GM12878 (cell line): ENCODE data around the gene TRIM46. TPM values are rescaled to one million over a fixed set of nuclear protein-coding genes. Genes with fewer than 3 reads are reported as not detected.

Experiments used
- ATAC-seq: fragments of 200-7000 bp; cut with Tn5 transposase; 3 replicates; pipeline ENCODE4 v1.9.1; 2020; ENCODE audit warnings: mild to moderate bottlenecking, moderate library complexity
- BruUV-seq: library from RNA; stranded (reverse); fragments of 400-500 nt; replicated peaks from 2 replicates; lab custom pipeline; 2021; lab: Mats Ljungman, UMichigan
- CTCF ChIA-PET: fragments of 300-600 bp; sonication (Branson Sonifier 250); formaldehyde crosslinking; extraction: SDS; loops from one replicate; lab custom pipeline; 2021; ENCODE audit warnings: inconsistent platforms; lab: Yijun Ruan, JAX
- POLR2A ChIA-PET: fragments of 350-600 bp; formaldehyde crosslinking; extraction: SDS; loops from one replicate; lab custom pipeline; 2021; ENCODE audit warnings: inconsistent platforms; lab: Charles Lee
- RAD21 ChIA-PET: fragments of 300-600 bp; sonication (Branson Sonifier 250); formaldehyde crosslinking; loops from one replicate; lab custom pipeline; 2023; ENCODE audit warnings: antibody characterized with exemption; ENCODE audit not compliant: unreplicated experiment; lab: Charles Lee
- SMC1A ChIA-PET: fragments of 300-600 bp; sonication (Branson Sonifier 250); formaldehyde crosslinking; loops from one replicate; lab custom pipeline; 2023; ENCODE audit not compliant: unreplicated experiment, uncharacterized antibody; lab: Charles Lee
- DNase-seq: peaks from one replicate; pipeline ENCODE4 v3.0.0-alpha.2; 2011; ENCODE audit warnings: low read depth, low spot score
- FAIRE-seq: peaks from 3 replicates; lab custom pipeline; 2011; peaks lifted over from hg19 to GRCh38; lab: Jason Lieb, UNC
- H2AFZ ChIP-seq: 2 replicates; pipeline ENCODE4 v1.6.0; 2011; ENCODE audit warnings: low read depth, low read length, control low read depth; ENCODE audit not compliant: control insufficient read depth
- H3K27ac ChIP-seq: 2 replicates; pipeline ENCODE4 v1.5.1; 2011; ENCODE audit warnings: control low read depth; ENCODE audit not compliant: control insufficient read depth, insufficient read depth
- H3K27me3 ChIP-seq, 2 experiments: replicated peaks in 1 of 2; 2 replicates each; pipeline versions ENCODE4 v1.6.0 to v1.6.1; 2011; ENCODE audit warnings: low read length in 1 of 2; ENCODE audit not compliant: control insufficient read depth in 2 of 2, insufficient read depth in 2 of 2
- H3K36me3 ChIP-seq, 2 experiments: 2 replicates each; pipeline ENCODE4 v1.5.1; 2011; ENCODE audit warnings: low read length in 1 of 2; ENCODE audit not compliant: control insufficient read depth in 2 of 2, insufficient read depth in 2 of 2
- H3K4me1 ChIP-seq: 2 replicates; pipeline ENCODE4 v1.6.1; 2011; ENCODE audit warnings: mild to moderate bottlenecking, low read length, moderate library complexity, mixed read lengths; ENCODE audit not compliant: control insufficient read depth, insufficient read depth
- H3K4me2 ChIP-seq: 2 replicates; pipeline ENCODE4 v1.6.0; 2011; ENCODE audit warnings: control low read depth; ENCODE audit not compliant: control insufficient read depth, insufficient read depth
- H3K4me3 ChIP-seq: fragments of 200-600 bp; sonication (generic); 2 replicates; pipeline ENCODE4 v1.5.1; 2016
- H3K79me2 ChIP-seq: 2 replicates; pipeline ENCODE4 v1.6.0; 2011; ENCODE audit warnings: low read length; ENCODE audit not compliant: control insufficient read depth, insufficient read depth
- H3K9ac ChIP-seq: 2 replicates; pipeline ENCODE4 v1.8.0; 2011; ENCODE audit warnings: low read length, control low read depth, mixed read lengths; ENCODE audit not compliant: control insufficient read depth, insufficient read depth
- H3K9me3 ChIP-seq: replicated peaks from 3 replicates; pipeline ENCODE4 v1.5.1; 2011; ENCODE audit warnings: mild to moderate bottlenecking, low read length; ENCODE audit not compliant: control insufficient read depth, insufficient read depth
- H4K20me1 ChIP-seq: 2 replicates; pipeline ENCODE4 v1.6.0; 2011; ENCODE audit not compliant: control insufficient read depth, insufficient read depth
- BRCA1 ChIP-seq: IDR thresholded peaks from 2 replicates; pipeline ENCODE4 v1.6.1; 2011; ENCODE audit warnings: low read depth, low read length, improper control_type of control experiment
- EED ChIP-seq: sonication (generic); IDR thresholded peaks from 2 replicates; pipeline ENCODE4 v1.6.1; 2016; ENCODE audit warnings: antibody characterized with exemption, low read depth
- IRF4 ChIP-seq: IDR thresholded peaks from 2 replicates; pipeline ENCODE4 v1.6.1; 2011; ENCODE audit warnings: low read depth, low read length
- MTA3 ChIP-seq: IDR thresholded peaks from 2 replicates; pipeline ENCODE4 v1.6.1; 2012; ENCODE audit warnings: low read length, inconsistent platforms, borderline replicate concordance
- NFYA ChIP-seq: IDR thresholded peaks from 2 replicates; pipeline ENCODE4 v1.6.1; 2011; ENCODE audit warnings: low read depth, mild to moderate bottlenecking, low read length, improper control_type of control experiment, borderline replicate concordance
- POLR2AphosphoS5 ChIP-seq: IDR thresholded peaks from 2 replicates; pipeline ENCODE4 v1.6.1; 2011; ENCODE audit warnings: mild to moderate bottlenecking, low read length, inconsistent platforms
- RAD21 ChIP-seq: IDR thresholded peaks from 2 replicates; pipeline ENCODE4 v1.6.1; 2011; ENCODE audit warnings: mild to moderate bottlenecking, low read depth, low read length, moderate library complexity; ENCODE audit not compliant: insufficient read depth
- TARDBP ChIP-seq: IDR thresholded peaks from 2 replicates; pipeline ENCODE4 v1.6.1; 2016; ENCODE audit warnings: borderline replicate concordance
- ZBED1 ChIP-seq: IDR thresholded peaks from 2 replicates; pipeline ENCODE4 v1.6.1; 2016; ENCODE audit warnings: borderline replicate concordance
- ZNF384 ChIP-seq: IDR thresholded peaks from 2 replicates; pipeline ENCODE4 v1.6.1; 2012; ENCODE audit warnings: low read depth, mild to moderate bottlenecking, low read length, improper control_type of control experiment, borderline replicate concordance
- WGBS: methylation state at CpG from one replicate; pipeline ENCODE4 v1.1.6; 2016; ENCODE audit warnings: low lambda C conversion rate; ENCODE audit not compliant: insufficient replicate concordance, insufficient coverage; ENCODE audit errors: missing lambda C conversion rate; 5-methylcytosine and 5-hydroxymethylcytosine counted together
- in situ Hi-C: fragments of 300-500 bp; cut with MboI; formaldehyde crosslinking; loops from 9 replicates; pipeline ENCODE4 v1.14.3; 2018; ENCODE audit warnings: mixed read lengths
- intact Hi-C: fragments of 100-400 bp; cut with micrococcal nuclease; formaldehyde crosslinking; loops from one replicate; pipeline ENCODE4 v1.14.2; 2022; ENCODE audit not compliant: unreplicated experiment
- polyA plus RNA-seq, 11 experiments: library from polyadenylated mRNA; depleted of rRNA in 4 of 11; unstranded in 6 of 11; stranded (reverse) in 5 of 11; fragments of >200 nt; fragmentation: Nextera tagmentation in 4 of 11; fragmentation: Illumina TruSeq in 1 of 11; extraction: Ambion mirVana in 4 of 11; extraction: Trizol in 1 of 11; gene quantifications; 1 replicate in 1 of 11; 2 replicates in 10 of 11; pipeline versions ENCODE4 v1.2.1 to v1.2.3, GENCODE V29; 2011 to 2016; ENCODE audit warnings: inconsistent platforms in 2 of 11, missing spikeins in 2 of 11, low read depth in 1 of 11
- total RNA-seq, 4 experiments: library from RNA; depleted of rRNA in 3 of 4; stranded (reverse); fragments of >200 nt in 3 of 4; fragmentation: Illumina TruSeq in 1 of 4; extraction: Trizol in 1 of 4; gene quantifications; 2 replicates each; pipeline versions ENCODE4 v1.2.1 to v1.2.3, GENCODE V29; 2013 to 2021
- TF ChIP-seq, protein P1 (sequence below): fragments of 450-650 bp; formaldehyde crosslinking; IDR thresholded peaks from 2 replicates; pipeline ENCODE4 v1.4.0; 2020; ENCODE audit warnings: mild to moderate bottlenecking, moderate library complexity
- TF ChIP-seq, protein P2 (sequence below): IDR thresholded peaks from 2 replicates; pipeline ENCODE4 v1.6.1; 2011; ENCODE audit warnings: borderline replicate concordance, low read depth, mild to moderate bottlenecking, moderate library complexity, low read length; ENCODE audit not compliant: insufficient read depth, poor library complexity, severe bottlenecking
- TF ChIP-seq, protein P3 (sequence below): fragments of 450-650 bp; IDR thresholded peaks from 2 replicates; pipeline ENCODE4 v1.6.1; 2017; ENCODE audit warnings: mild to moderate bottlenecking, moderate library complexity
- TF ChIP-seq, protein P4 (sequence below): IDR thresholded peaks from 2 replicates; pipeline ENCODE4 v1.6.1; 2011; ENCODE audit warnings: low read depth, low read length, improper control_type of control experiment, borderline replicate concordance

TRIM46 gene
- total and polyA plus RNA-seq, 10 of the 15 experiments (the other 5 are each of a cell fraction or from before 2014, with no cell fraction given), result 0.08 to 3.1 (median 0.97) TPM

DNA sequence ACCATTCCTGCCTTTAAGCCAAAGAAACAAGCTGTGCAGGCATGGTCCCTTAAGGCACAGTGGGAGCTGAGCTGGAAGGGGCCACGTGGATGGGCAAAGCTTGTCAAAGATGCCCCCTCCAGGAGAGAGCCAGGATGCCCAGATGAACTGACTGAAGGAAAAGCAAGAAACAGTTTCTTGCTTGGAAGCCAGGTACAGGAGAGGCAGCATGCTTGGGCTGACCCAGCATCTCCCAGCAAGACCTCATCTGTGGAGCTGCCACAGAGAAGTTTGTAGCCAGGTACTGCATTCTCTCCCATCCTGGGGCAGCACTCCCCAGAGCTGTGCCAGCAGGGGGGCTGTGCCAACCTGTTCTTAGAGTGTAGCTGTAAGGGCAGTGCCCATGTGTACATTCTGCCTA lies 39.3 kb upstream of the TRIM46 start:
- H3K27me3 ChIP-seq, result no peaks in the 10 kb centered on the region
- intact Hi-C loops, result no loop called here
- H3K4me3 ChIP-seq, result no peak overlapping the region
- peaks cover 13% of the 10 kb centered on the region for H3K4me1 ChIP-seq
- FAIRE-seq (no peak), ATAC-seq (no peak), DNase-seq (no peak)
- peaks cover 20% of the 10 kb centered on the region for H3K79me2 ChIP-seq
- SMC1A ChIA-PET, result interaction anchor here (1.0 to 2.4 kb wide), 4 partner anchors 17 to 43 kb away, joined by 3 to 6 read pairs (median 4); no protein-coding TSS in a partner anchor
- H3K36me3 ChIP-seq, result peaks cover 0 to 3% of the 10 kb centered on the region in 2 experiments; a peak in 2 of 4 replicates
- in situ Hi-C loops, result no loop called here
- no TSS peak for BruUV-seq
- H3K4me2 ChIP-seq, result peak overlapping the region; percentile 67; the same call in 1 of the 2 replicates
- 45% methylated on average over 1 of the region's 1 CpG for WGBS
- no peak overlapping the region for H2AFZ ChIP-seq
- no peaks in the 10 kb centered on the region for H3K9me3 ChIP-seq
- no peak overlapping the region for H3K27ac ChIP-seq
- no peaks in the 10 kb centered on the region for H4K20me1 ChIP-seq
- H3K9ac ChIP-seq, result no peak overlapping the region
- RAD21 ChIA-PET, result interaction anchor here (0.7 to 2.6 kb wide), 4 partner anchors 35 to 42 kb away, joined by 3 to 9 read pairs (median 6); partner anchors contain the start of gene KRTCAP2
- CTCF ChIA-PET, result interaction anchor here (0.7 to 6.0 kb wide), 8 partner anchors 13 to 255 kb away, joined by 3 to 37 read pairs (median 4); partner anchors contain the start of genes KRTCAP2 and TRIM46
- POLR2A ChIA-PET, result interaction anchor here (0.5 to 1.1 kb wide), 3 partner anchors 9 to 601 kb away, joined by 3 to 4 read pairs (median 3); no protein-coding TSS in a partner anchor
- no peak for TF ChIP-seq ZNF384
- TF ChIP-seq, protein P1, sequence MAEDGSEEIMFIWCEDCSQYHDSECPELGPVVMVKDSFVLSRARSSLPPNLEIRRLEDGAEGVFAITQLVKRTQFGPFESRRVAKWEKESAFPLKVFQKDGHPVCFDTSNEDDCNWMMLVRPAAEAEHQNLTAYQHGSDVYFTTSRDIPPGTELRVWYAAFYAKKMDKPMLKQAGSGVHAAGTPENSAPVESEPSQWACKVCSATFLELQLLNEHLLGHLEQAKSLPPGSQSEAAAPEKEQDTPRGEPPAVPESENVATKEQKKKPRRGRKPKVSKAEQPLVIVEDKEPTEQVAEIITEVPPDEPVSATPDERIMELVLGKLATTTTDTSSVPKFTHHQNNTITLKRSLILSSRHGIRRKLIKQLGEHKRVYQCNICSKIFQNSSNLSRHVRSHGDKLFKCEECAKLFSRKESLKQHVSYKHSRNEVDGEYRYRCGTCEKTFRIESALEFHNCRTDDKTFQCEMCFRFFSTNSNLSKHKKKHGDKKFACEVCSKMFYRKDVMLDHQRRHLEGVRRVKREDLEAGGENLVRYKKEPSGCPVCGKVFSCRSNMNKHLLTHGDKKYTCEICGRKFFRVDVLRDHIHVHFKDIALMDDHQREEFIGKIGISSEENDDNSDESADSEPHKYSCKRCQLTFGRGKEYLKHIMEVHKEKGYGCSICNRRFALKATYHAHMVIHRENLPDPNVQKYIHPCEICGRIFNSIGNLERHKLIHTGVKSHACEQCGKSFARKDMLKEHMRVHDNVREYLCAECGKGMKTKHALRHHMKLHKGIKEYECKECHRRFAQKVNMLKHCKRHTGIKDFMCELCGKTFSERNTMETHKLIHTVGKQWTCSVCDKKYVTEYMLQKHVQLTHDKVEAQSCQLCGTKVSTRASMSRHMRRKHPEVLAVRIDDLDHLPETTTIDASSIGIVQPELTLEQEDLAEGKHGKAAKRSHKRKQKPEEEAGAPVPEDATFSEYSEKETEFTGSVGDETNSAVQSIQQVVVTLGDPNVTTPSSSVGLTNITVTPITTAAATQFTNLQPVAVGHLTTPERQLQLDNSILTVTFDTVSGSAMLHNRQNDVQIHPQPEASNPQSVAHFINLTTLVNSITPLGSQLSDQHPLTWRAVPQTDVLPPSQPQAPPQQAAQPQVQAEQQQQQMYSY, result no peak
- no peak for TF ChIP-seq TARDBP
- TF ChIP-seq, protein P2, sequence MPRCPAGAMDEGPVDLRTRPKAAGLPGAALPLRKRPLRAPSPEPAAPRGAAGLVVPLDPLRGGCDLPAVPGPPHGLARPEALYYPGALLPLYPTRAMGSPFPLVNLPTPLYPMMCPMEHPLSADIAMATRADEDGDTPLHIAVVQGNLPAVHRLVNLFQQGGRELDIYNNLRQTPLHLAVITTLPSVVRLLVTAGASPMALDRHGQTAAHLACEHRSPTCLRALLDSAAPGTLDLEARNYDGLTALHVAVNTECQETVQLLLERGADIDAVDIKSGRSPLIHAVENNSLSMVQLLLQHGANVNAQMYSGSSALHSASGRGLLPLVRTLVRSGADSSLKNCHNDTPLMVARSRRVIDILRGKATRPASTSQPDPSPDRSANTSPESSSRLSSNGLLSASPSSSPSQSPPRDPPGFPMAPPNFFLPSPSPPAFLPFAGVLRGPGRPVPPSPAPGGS, result no peak
- no peak for TF ChIP-seq MTA3
- TF ChIP-seq, protein P3, sequence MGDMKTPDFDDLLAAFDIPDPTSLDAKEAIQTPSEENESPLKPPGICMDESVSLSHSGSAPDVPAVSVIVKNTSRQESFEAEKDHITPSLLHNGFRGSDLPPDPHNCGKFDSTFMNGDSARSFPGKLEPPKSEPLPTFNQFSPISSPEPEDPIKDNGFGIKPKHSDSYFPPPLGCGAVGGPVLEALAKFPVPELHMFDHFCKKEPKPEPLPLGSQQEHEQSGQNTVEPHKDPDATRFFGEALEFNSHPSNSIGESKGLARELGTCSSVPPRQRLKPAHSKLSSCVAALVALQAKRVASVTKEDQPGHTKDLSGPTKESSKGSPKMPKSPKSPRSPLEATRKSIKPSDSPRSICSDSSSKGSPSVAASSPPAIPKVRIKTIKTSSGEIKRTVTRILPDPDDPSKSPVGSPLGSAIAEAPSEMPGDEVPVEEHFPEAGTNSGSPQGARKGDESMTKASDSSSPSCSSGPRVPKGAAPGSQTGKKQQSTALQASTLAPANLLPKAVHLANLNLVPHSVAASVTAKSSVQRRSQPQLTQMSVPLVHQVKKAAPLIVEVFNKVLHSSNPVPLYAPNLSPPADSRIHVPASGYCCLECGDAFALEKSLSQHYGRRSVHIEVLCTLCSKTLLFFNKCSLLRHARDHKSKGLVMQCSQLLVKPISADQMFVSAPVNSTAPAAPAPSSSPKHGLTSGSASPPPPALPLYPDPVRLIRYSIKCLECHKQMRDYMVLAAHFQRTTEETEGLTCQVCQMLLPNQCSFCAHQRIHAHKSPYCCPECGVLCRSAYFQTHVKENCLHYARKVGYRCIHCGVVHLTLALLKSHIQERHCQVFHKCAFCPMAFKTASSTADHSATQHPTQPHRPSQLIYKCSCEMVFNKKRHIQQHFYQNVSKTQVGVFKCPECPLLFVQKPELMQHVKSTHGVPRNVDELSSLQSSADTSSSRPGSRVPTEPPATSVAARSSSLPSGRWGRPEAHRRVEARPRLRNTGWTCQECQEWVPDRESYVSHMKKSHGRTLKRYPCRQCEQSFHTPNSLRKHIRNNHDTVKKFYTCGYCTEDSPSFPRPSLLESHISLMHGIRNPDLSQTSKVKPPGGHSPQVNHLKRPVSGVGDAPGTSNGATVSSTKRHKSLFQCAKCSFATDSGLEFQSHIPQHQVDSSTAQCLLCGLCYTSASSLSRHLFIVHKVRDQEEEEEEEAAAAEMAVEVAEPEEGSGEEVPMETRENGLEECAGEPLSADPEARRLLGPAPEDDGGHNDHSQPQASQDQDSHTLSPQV, result no peak
- no peak for TF ChIP-seq EED
- no peak for TF ChIP-seq NFYA
- TF ChIP-seq, protein P4, sequence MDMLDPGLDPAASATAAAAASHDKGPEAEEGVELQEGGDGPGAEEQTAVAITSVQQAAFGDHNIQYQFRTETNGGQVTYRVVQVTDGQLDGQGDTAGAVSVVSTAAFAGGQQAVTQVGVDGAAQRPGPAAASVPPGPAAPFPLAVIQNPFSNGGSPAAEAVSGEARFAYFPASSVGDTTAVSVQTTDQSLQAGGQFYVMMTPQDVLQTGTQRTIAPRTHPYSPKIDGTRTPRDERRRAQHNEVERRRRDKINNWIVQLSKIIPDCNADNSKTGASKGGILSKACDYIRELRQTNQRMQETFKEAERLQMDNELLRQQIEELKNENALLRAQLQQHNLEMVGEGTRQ, result no peak
- TF ChIP-seq ZBED1, result no peak
- no peak for TF ChIP-seq POLR2AphosphoS5
- TF ChIP-seq BRCA1, result no peak
- no peak for TF ChIP-seq RAD21
- TF ChIP-seq IRF4, result no peak
